ENCODE results near the gene KCNJ16.

KCNJ16 gene

GRCh38 chr17:70100983-70101382, 26.0 kb downstream of the KCNJ16 start:
- Mint-ChIP-seq H3K9me3 (ENCODE audit: low read depth) (no peaks in the 10 kb centered on the region), H3K27ac (no peak overlapping the region), H3K4me3 (no peak overlapping the region), H3K27me3 (peaks cover 4% of the 10 kb centered on the region), H3K4me1 (ENCODE audit: low read depth) (no peaks in the 10 kb centered on the region), H3K36me3 (no peaks in the 10 kb centered on the region)

- no peak overlapping the region for H3K27ac Mint-ChIP-seq
- H3K36me3 Mint-ChIP-seq: no peaks in the 10 kb centered on the region
- H3K27me3 Mint-ChIP-seq: peaks cover 4% of the 10 kb centered on the region
- H3K4me1 Mint-ChIP-seq (ENCODE audit: low read depth): no peaks in the 10 kb centered on the region
- no peak overlapping the region for H3K4me3 Mint-ChIP-seq
- H3K9me3 Mint-ChIP-seq (ENCODE audit: low read depth): no peaks in the 10 kb centered on the region
Measured at GRCh38 chr17:70102531-70102930, 27.5 kb downstream of the KCNJ16 start.

- Mint-ChIP-seq H3K27me3 (peaks cover 5% of the 10 kb centered on the region), H3K36me3 (no peaks in the 10 kb centered on the region), H3K4me3 (no peak overlapping the region), H3K4me1 (ENCODE audit: low read depth) (no peaks in the 10 kb centered on the region), H3K27ac (no peak overlapping the region), H3K9me3 (ENCODE audit: low read depth) (no peaks in the 10 kb centered on the region)
Measured at GRCh38 chr17:70104791-70105523, 29.9 kb downstream of the KCNJ16 start.

GRCh38 chr17:70105641-70106040, 30.6 kb downstream of the KCNJ16 start:
- Mint-ChIP-seq H3K27ac (no peak overlapping the region), H3K36me3 (no peaks in the 10 kb centered on the region), H3K4me1 (ENCODE audit: low read depth) (no peaks in the 10 kb centered on the region), H3K9me3 (ENCODE audit: low read depth) (no peaks in the 10 kb centered on the region), H3K4me3 (no peak overlapping the region), H3K27me3 (peaks cover 5% of the 10 kb centered on the region)

GRCh38 chr17:70106551-70106950, 31.5 kb downstream of the KCNJ16 start:
- Mint-ChIP-seq H3K36me3 (no peaks in the 10 kb centered on the region), H3K4me1 (ENCODE audit: low read depth) (no peaks in the 10 kb centered on the region), H3K4me3 (no peak overlapping the region), H3K9me3 (ENCODE audit: low read depth) (no peaks in the 10 kb centered on the region), H3K27me3 (peaks cover 5% of the 10 kb centered on the region), H3K27ac (no peak overlapping the region)

GRCh38 chr17:70107441-70107840, 32.4 kb downstream of the KCNJ16 start:
- Mint-ChIP-seq H3K27ac (no peak overlapping the region), H3K36me3 (no peaks in the 10 kb centered on the region), H3K27me3 (peaks cover 5% of the 10 kb centered on the region), H3K9me3 (ENCODE audit: low read depth) (no peaks in the 10 kb centered on the region), H3K4me3 (no peak overlapping the region), H3K4me1 (ENCODE audit: low read depth) (no peaks in the 10 kb centered on the region)

GRCh38 chr17:70107904-70108565, 33.0 kb downstream of the KCNJ16 start:
- peaks cover 2% of the 10 kb centered on the region for H3K27me3 Mint-ChIP-seq
- no peaks in the 10 kb centered on the region for H3K4me1 Mint-ChIP-seq (ENCODE audit: low read depth)
- H3K27ac Mint-ChIP-seq: no peak overlapping the region
- H3K36me3 Mint-ChIP-seq: no peaks in the 10 kb centered on the region
- no peaks in the 10 kb centered on the region for H3K9me3 Mint-ChIP-seq (ENCODE audit: low read depth)
- H3K4me3 Mint-ChIP-seq: no peak overlapping the region

- Mint-ChIP-seq H3K4me1 (ENCODE audit: low read depth) (no peaks in the 10 kb centered on the region), H3K9me3 (ENCODE audit: low read depth) (no peaks in the 10 kb centered on the region), H3K27ac (no peak overlapping the region), H3K36me3 (no peaks in the 10 kb centered on the region), H3K27me3 (peaks cover 4% of the 10 kb centered on the region), H3K4me3 (no peak overlapping the region)
Measured at GRCh38 chr17:70109497-70109896, 34.5 kb downstream of the KCNJ16 start.

- Mint-ChIP-seq H3K36me3 (no peaks in the 10 kb centered on the region), H3K27ac (no peak overlapping the region), H3K27me3 (peaks cover 4% of the 10 kb centered on the region), H3K4me1 (ENCODE audit: low read depth) (no peaks in the 10 kb centered on the region), H3K4me3 (no peak overlapping the region), H3K9me3 (ENCODE audit: low read depth) (no peaks in the 10 kb centered on the region)
Measured at GRCh38 chr17:70110443-70110880, 35.4 kb downstream of the KCNJ16 start.

GRCh38 chr17:70111201-70111600, 36.2 kb downstream of the KCNJ16 start:
- Mint-ChIP-seq H3K27ac (no peak overlapping the region), H3K27me3 (peaks cover 4% of the 10 kb centered on the region), H3K36me3 (no peaks in the 10 kb centered on the region), H3K9me3 (ENCODE audit: low read depth) (no peaks in the 10 kb centered on the region), H3K4me1 (ENCODE audit: low read depth) (no peaks in the 10 kb centered on the region), H3K4me3 (no peak overlapping the region)

GRCh38 chr17:70114405-70114804, 39.4 kb downstream of the KCNJ16 start:
- Mint-ChIP-seq H3K27ac (no peak overlapping the region), H3K4me1 (ENCODE audit: low read depth) (no peaks in the 10 kb centered on the region), H3K9me3 (ENCODE audit: low read depth) (no peaks in the 10 kb centered on the region), H3K27me3 (peaks cover 5% of the 10 kb centered on the region), H3K36me3 (no peaks in the 10 kb centered on the region), H3K4me3 (no peak overlapping the region)

- no peaks in the 10 kb centered on the region for H3K4me1 Mint-ChIP-seq (ENCODE audit: low read depth)
- no peak overlapping the region for H3K4me3 Mint-ChIP-seq
- H3K36me3 Mint-ChIP-seq: no peaks in the 10 kb centered on the region
- peaks cover 5% of the 10 kb centered on the region for H3K27me3 Mint-ChIP-seq
- H3K27ac Mint-ChIP-seq: no peak overlapping the region
- H3K9me3 Mint-ChIP-seq (ENCODE audit: low read depth): no peaks in the 10 kb centered on the region
Measured at GRCh38 chr17:70115126-70115525, 40.1 kb downstream of the KCNJ16 start.

- no peaks in the 10 kb centered on the region for H3K9me3 Mint-ChIP-seq (ENCODE audit: low read depth)
- no peak overlapping the region for H3K4me3 Mint-ChIP-seq
- peaks cover 5% of the 10 kb centered on the region for H3K27me3 Mint-ChIP-seq
- no peak overlapping the region for H3K27ac Mint-ChIP-seq
- no peaks in the 10 kb centered on the region for H3K36me3 Mint-ChIP-seq
- H3K4me1 Mint-ChIP-seq (ENCODE audit: low read depth): no peaks in the 10 kb centered on the region
Measured at GRCh38 chr17:70116919-70117318, 41.9 kb downstream of the KCNJ16 start.

- H3K27ac Mint-ChIP-seq: no peak overlapping the region
- peaks cover 3% of the 10 kb centered on the region for H3K27me3 Mint-ChIP-seq
- H3K36me3 Mint-ChIP-seq: no peaks in the 10 kb centered on the region
- H3K4me3 Mint-ChIP-seq: no peak overlapping the region
- H3K4me1 Mint-ChIP-seq (ENCODE audit: low read depth): no peaks in the 10 kb centered on the region
- H3K9me3 Mint-ChIP-seq (ENCODE audit: low read depth): no peaks in the 10 kb centered on the region
Measured at GRCh38 chr17:70119545-70119944, 44.5 kb downstream of the KCNJ16 start.

- no peak overlapping the region for H3K27ac Mint-ChIP-seq
- H3K4me1 Mint-ChIP-seq (ENCODE audit: low read depth): no peaks in the 10 kb centered on the region
- H3K36me3 Mint-ChIP-seq: no peaks in the 10 kb centered on the region
- no peak overlapping the region for H3K4me3 Mint-ChIP-seq
- no peaks in the 10 kb centered on the region for H3K9me3 Mint-ChIP-seq (ENCODE audit: low read depth)
- H3K27me3 Mint-ChIP-seq: peaks cover 3% of the 10 kb centered on the region
Measured at GRCh38 chr17:70119983-70120382, 45.0 kb downstream of the KCNJ16 start.

- peaks cover 3% of the 10 kb centered on the region for H3K27me3 Mint-ChIP-seq
- no peaks in the 10 kb centered on the region for H3K9me3 Mint-ChIP-seq (ENCODE audit: low read depth)
- no peak overlapping the region for H3K27ac Mint-ChIP-seq
- H3K4me1 Mint-ChIP-seq (ENCODE audit: low read depth): no peaks in the 10 kb centered on the region
- no peaks in the 10 kb centered on the region for H3K36me3 Mint-ChIP-seq
- no peak overlapping the region for H3K4me3 Mint-ChIP-seq
Measured at GRCh38 chr17:70120425-70120824, 45.4 kb downstream of the KCNJ16 start.

All from activated naive CD8-positive, alpha-beta T cell (primary cell).